HG03432 (cell line): ENCODE results near the gene DPP6.

Source experiments
- ATAC-seq: cut with Tn5 transposase; IDR thresholded peaks from one replicate; pipeline ENCODE4 v1.9.1; 2021; ENCODE audit warnings: mild to moderate bottlenecking, moderate library complexity; ENCODE audit not compliant: unreplicated experiment

DPP6 gene

GRCh38 chr7:154332811-154333580 is 280.8 kb downstream of the DPP6 start:
- ATAC-seq = no peak

- ATAC-seq = no peak
Observed at GRCh38 chr7:154336295-154336694, 284.1 kb downstream of the DPP6 start.

GRCh38 chr7:154338701-154339506 is 286.7 kb downstream of the DPP6 start:
- ATAC-seq = no peak

GRCh38 chr7:154342971-154343633 is 290.9 kb downstream of the DPP6 start:
- ATAC-seq = no peak

- ATAC-seq = no peak
Observed at GRCh38 chr7:154343778-154344412, 291.7 kb downstream of the DPP6 start.

GRCh38 chr7:154345093-154345492 is 292.9 kb downstream of the DPP6 start:
- no peak for ATAC-seq

GRCh38 chr7:154347700-154348266 is 295.6 kb downstream of the DPP6 start:
- no peak for ATAC-seq

- no peak for ATAC-seq
Observed at GRCh38 chr7:154350892-154351291, 298.7 kb downstream of the DPP6 start.

GRCh38 chr7:154353355-154353767 is 301.2 kb downstream of the DPP6 start:
- ATAC-seq = no peak

GRCh38 chr7:154364170-154364569 is 312.0 kb downstream of the DPP6 start:
- no peak for ATAC-seq

GRCh38 chr7:154371424-154371823 is 319.2 kb downstream of the DPP6 start:
- ATAC-seq = no peak

- no peak for ATAC-seq
Observed at GRCh38 chr7:154372011-154372601, 319.9 kb downstream of the DPP6 start.

GRCh38 chr7:154373956-154374355 is 321.8 kb downstream of the DPP6 start:
- ATAC-seq = no peak

- ATAC-seq = no peak
Observed at GRCh38 chr7:154375956-154376355, 323.8 kb downstream of the DPP6 start.

GRCh38 chr7:154380771-154381170 is 328.6 kb downstream of the DPP6 start:
- ATAC-seq = no peak

- no peak for ATAC-seq
Observed at GRCh38 chr7:154383045-154383444, 330.8 kb downstream of the DPP6 start.

GRCh38 chr7:154385214-154385613 is 333.0 kb downstream of the DPP6 start:
- no peak for ATAC-seq

- ATAC-seq = no peak
Observed at GRCh38 chr7:154387252-154387651, 335.1 kb downstream of the DPP6 start.

- no peak for ATAC-seq
Observed at GRCh38 chr7:154388412-154388811, 336.2 kb downstream of the DPP6 start.

GRCh38 chr7:154388999-154389398 is 336.8 kb downstream of the DPP6 start:
- no peak for ATAC-seq
